Measurements from ENCODE around the gene NR1D1.

DNA sequence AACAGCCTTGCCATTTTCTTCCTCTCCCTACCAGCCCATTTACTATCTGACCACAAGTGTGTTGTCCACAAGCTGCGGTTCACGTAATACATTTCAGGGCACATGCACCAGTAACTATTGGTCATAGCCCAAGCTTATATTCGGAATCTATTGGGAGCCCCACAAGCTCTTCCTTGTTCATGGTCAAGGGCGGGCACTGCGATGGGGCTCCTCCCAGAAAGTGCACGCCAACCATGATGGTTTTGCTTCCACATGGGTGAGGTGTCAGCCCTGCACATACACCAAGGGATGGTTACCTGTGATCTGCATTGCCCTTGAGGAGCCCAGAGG, 25.6 kb downstream of the NR1D1 start:
- TF ChIP-seq, protein P1, sequence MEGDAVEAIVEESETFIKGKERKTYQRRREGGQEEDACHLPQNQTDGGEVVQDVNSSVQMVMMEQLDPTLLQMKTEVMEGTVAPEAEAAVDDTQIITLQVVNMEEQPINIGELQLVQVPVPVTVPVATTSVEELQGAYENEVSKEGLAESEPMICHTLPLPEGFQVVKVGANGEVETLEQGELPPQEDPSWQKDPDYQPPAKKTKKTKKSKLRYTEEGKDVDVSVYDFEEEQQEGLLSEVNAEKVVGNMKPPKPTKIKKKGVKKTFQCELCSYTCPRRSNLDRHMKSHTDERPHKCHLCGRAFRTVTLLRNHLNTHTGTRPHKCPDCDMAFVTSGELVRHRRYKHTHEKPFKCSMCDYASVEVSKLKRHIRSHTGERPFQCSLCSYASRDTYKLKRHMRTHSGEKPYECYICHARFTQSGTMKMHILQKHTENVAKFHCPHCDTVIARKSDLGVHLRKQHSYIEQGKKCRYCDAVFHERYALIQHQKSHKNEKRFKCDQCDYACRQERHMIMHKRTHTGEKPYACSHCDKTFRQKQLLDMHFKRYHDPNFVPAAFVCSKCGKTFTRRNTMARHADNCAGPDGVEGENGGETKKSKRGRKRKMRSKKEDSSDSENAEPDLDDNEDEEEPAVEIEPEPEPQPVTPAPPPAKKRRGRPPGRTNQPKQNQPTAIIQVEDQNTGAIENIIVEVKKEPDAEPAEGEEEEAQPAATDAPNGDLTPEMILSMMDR (IDR thresholded peaks at IDR 0.05; ENCODE audit: low read depth, low read length) = no peak
- TF ChIP-seq POLR2A (IDR thresholded peaks at IDR 0.05; ENCODE audit: extremely low read depth, insufficient read length) (no peak), MYC (IDR thresholded peaks at IDR 0.05; ENCODE audit: low read depth, low read length) (no peak)
- TF ChIP-seq, protein P2, sequence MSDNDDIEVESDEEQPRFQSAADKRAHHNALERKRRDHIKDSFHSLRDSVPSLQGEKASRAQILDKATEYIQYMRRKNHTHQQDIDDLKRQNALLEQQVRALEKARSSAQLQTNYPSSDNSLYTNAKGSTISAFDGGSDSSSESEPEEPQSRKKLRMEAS (IDR thresholded peaks at IDR 0.05; ENCODE audit: low read depth, low read length) = no peak

Data from NB4 (cell line).